CD4-positive, alpha-beta T cell treated with Interleukin-6 for 4 hours (primary cell): Measurements from ENCODE around the gene CENATAC.
"Not testable (repeated sequence)": the region's sequence is repeated elsewhere in the genome, so short reads cannot be mapped to it uniquely, and the experiment has no call there.

ENCODE experiments used
- DNase-seq: peaks from one replicate; pipeline ENCODE4 v3.0.0-alpha.2; 2020; ENCODE audit warnings: mixed read lengths

Gene CENATAC

DNA sequence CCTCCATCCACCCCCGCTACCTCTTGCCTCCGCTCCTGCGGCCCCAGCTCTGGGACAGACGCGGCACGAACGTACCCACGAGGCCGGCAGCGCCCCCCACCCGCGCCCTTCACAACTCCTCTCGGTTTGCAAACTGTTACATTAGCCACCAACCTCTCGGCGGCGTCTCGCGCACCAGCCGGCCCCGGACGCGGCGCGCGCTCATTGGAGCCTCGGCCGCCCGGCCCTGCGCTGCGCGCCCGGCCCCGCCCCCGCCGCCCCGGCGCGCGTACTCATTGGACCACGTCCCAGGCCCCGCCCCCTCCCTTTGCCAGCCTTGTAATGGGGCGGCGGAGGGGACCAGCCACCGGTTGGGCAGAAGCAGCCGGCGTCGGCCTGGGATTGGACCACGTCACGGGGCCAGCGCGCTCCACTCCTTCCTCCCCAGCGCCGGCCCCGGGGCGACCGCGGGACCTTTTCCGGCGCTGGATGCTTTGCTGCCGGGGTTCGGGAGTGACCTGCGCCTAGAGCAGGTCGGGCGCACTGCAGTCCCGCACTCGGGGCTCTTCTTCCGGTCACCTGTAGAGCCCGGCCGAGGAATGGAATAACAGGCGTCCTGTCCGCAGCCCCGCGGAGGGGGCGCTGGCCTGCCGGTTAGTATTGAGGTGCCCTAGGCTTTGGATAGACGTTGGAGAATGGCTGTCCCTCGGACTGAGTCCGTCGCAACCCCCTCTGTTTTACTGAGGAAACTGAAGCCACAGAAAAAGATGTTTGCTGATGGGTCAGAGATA is 59.2 kb downstream of the CENATAC start, which contains the start of gene HYOU1:
TSS of gene HYOU1 (minus strand) at position 206 of the 770 bp plus-strand sequence. CDS start 1,045 bp downstream, outside the sequence.
- peak; percentile 100 for DNase-seq

GRCh38 chr11:119059128-119059527 is 61.2 kb downstream of the CENATAC start:
- DNase-seq, result not testable (repeated sequence)

- no peak for DNase-seq
Observed at GRCh38 chr11:119061256-119061655, 63.3 kb downstream of the CENATAC start.

DNA sequence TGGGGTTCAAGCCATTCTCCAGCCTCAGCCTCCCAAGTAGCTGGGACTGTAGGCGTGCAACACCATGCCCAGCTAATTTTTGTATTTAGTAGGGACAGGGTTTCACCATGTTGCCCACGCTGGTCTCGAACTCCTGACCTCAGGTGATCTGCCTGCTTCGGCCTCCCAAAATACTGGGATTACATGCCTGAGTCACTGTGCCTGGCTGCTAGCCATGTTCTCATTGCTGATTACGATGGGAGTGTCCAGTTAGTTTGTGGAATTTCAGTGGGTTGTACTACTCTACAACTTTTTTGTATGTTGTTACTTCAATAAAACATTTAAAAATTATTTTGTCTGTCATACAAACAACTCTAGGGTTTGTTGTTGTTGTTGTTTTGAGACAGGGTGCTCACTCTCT is 64.8 kb downstream of the CENATAC start:
- no peak for DNase-seq

- peak; percentile 59 for DNase-seq
Observed at GRCh38 chr11:119065369-119065768, 67.4 kb downstream of the CENATAC start.
